Breast epithelium (tissue), 3 donors: ENCODE data around the gene CDK6.

Source experiments
- POLR2AphosphoS5 ChIP-seq, 3 donors: sonication (generic); formaldehyde crosslinking; IDR thresholded peaks; one replicate each; pipeline ENCODE4 v1.6.1; 2017; ENCODE audit warnings: antibody characterized with exemption in 3 of 3
- TF ChIP-seq, protein P1 (sequence below), 3 donors: fragments of 450-650 bp; IDR thresholded peaks; one replicate each; pipeline ENCODE4 v1.5.1; 2016 to 2017; ENCODE audit warnings: antibody characterized with exemption in 3 of 3, mild to moderate bottlenecking in 3 of 3, moderate library complexity in 3 of 3

DNA sequence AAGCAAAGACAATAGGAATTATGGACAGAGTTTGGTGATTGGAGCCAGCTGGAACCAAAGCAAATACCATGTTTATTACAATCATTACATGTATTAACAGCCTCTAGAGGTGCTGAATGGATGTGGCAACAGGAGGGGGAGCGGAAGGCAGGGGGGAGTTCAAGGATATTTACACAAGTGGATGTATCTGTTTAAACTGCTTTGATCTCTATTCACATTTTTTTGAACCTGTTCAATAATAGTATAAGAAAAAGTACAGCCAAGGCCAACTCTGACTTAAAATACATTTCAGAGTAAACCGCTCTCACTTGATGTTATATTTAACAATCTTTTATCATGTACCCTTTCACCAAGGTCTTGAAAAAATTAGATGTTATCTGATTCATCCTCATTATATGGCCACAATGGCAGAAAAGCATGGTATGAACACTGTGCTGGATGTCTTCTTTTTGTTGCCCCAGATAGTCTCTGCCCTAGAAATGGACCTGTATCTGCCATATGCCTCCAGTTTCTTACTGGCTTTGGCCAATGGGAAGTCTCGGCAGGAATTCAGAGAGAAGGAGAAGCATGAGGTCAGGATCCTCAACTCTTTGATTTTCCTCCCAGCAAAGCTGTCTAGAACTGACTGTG lies 158.0 kb downstream of the CDK6 start:
- TF ChIP-seq, protein P1, sequence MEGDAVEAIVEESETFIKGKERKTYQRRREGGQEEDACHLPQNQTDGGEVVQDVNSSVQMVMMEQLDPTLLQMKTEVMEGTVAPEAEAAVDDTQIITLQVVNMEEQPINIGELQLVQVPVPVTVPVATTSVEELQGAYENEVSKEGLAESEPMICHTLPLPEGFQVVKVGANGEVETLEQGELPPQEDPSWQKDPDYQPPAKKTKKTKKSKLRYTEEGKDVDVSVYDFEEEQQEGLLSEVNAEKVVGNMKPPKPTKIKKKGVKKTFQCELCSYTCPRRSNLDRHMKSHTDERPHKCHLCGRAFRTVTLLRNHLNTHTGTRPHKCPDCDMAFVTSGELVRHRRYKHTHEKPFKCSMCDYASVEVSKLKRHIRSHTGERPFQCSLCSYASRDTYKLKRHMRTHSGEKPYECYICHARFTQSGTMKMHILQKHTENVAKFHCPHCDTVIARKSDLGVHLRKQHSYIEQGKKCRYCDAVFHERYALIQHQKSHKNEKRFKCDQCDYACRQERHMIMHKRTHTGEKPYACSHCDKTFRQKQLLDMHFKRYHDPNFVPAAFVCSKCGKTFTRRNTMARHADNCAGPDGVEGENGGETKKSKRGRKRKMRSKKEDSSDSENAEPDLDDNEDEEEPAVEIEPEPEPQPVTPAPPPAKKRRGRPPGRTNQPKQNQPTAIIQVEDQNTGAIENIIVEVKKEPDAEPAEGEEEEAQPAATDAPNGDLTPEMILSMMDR (IDR thresholded peaks at IDR 0.05) = no peak
- no peak for TF ChIP-seq POLR2AphosphoS5 (IDR thresholded peaks at IDR 0.05)
